ENCODE measurements around the gene FNDC10.

The FNDC10 gene

DNA sequence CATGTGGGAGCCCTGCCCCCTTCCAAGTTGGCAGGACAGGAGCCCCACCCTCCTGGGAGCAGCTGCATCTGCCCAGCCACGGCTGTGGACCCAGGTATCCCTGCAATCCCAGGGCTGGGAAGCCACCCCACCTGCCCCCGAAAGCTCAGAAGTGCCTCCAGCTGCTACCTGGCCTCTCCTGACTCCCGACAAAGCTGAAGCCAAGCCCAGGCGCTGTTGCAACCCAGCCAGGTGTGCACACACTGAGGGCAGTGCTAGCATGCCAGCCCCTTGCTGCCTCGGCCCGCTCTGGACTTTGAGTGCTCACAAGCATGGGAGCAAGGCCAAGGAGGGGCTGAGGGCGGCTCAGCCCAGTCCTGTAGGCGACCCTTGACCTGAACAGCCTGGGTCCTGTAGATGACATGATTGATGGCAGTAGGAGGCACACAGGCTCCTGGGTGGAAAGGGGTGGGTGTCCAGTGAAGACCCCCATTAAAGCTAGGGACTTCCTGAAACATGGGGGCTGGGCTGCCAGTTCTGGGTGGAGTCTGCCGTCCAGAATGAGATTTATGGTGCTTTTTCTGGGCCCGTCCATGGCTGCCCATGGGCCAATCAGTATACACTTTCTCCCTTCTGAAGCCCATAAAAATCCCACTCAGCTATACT lies 22.4 kb downstream of the FNDC10 start:
- TF ChIP-seq CTCF (IDR thresholded peaks at IDR 0.05) = no peak
- TF ChIP-seq ZFX (IDR thresholded peaks at IDR 0.05; ENCODE audit: borderline replicate concordance) = no peak
- no peak overlapping the region for H3K27ac ChIP-seq

GRCh38 chr1:1574721-1575537 lies 25.0 kb downstream of the FNDC10 start, which contains the start of gene SSU72:
Gene SSU72, minus strand, starts transcription at chr1:1574863. Its CDS starts 306 bp downstream, at chr1:1574557.
- H3K27ac ChIP-seq = peak within 1 kb of the TSS; percentile 93
- TF ChIP-seq ZFX (IDR thresholded peaks at IDR 0.05; ENCODE audit: borderline replicate concordance) = no peak

- peak overlapping the region; percentile 93 for H3K27ac ChIP-seq
Measured at GRCh38 chr1:1573843-1574720, 25.9 kb downstream of the FNDC10 start.

DNA sequence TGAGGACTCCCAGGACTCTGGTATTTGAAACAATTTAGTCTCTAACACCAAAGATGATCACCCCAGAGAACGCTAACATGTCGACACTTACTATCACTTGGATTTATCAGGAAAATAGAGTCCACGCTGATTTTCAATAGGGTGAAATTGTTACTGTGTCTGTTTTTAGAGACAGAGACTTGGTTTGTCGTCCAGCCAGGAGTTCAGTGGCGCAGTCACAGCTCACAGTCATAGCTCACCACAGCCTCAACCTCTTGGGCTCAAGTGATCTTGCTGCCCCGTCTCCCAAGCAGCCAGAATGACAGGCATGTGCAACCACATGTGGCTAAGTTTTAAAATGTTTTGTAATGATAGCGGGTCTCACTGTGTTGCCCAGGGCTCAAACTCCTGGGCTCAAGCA lies 30.6 kb downstream of the FNDC10 start:
- H3K27ac ChIP-seq = no peak overlapping the region
- no peak for TF ChIP-seq ZFX (IDR thresholded peaks at IDR 0.05; ENCODE audit: borderline replicate concordance)
- TF ChIP-seq CTCF (IDR thresholded peaks at IDR 0.05) = no peak

More at GRCh38 chr1:1573843-1574720, 25.9 kb downstream of the FNDC10 start:
- TF ChIP-seq CTCF (IDR thresholded peaks at IDR 0.05) (peak; percentile 24; the same call in 1 of the 2 replicates), ZFX (IDR thresholded peaks at IDR 0.05; ENCODE audit: borderline replicate concordance) (no peak)

GRCh38 chr1:1567891-1568291 lies 32.0 kb downstream of the FNDC10 start:
- TF ChIP-seq ZFX (IDR thresholded peaks at IDR 0.05; ENCODE audit: borderline replicate concordance) (no peak), CTCF (IDR thresholded peaks at IDR 0.05) (no peak)
- no peak overlapping the region for H3K27ac ChIP-seq

- TF ChIP-seq ZFX (IDR thresholded peaks at IDR 0.05; ENCODE audit: borderline replicate concordance) (no peak), CTCF (IDR thresholded peaks at IDR 0.05) (no peak)
- H3K27ac ChIP-seq = no peak overlapping the region
Measured at GRCh38 chr1:1567152-1567875, 32.6 kb downstream of the FNDC10 start.

GRCh38 chr1:1565340-1565739 lies 34.6 kb downstream of the FNDC10 start:
- no peak overlapping the region for H3K27ac ChIP-seq
- no peak for TF ChIP-seq CTCF (IDR thresholded peaks at IDR 0.05)
- TF ChIP-seq ZFX (IDR thresholded peaks at IDR 0.05; ENCODE audit: borderline replicate concordance) = no peak

Data from 22Rv1 (cell line).